22Rv1 (cell line): Measurements from ENCODE around the gene DGKI.

Experiments used
- ZFX ChIP-seq: fragments of 450-650 bp; IDR thresholded peaks from 2 replicates; pipeline ENCODE4 v1.6.1; 2017; ENCODE audit warnings: antibody characterized with exemption, borderline replicate concordance
- TF ChIP-seq, protein P1 (sequence below): fragments of 450-650 bp; IDR thresholded peaks from 2 replicates; pipeline ENCODE4 v1.5.1; 2017; ENCODE audit warnings: mild to moderate bottlenecking

DNA sequence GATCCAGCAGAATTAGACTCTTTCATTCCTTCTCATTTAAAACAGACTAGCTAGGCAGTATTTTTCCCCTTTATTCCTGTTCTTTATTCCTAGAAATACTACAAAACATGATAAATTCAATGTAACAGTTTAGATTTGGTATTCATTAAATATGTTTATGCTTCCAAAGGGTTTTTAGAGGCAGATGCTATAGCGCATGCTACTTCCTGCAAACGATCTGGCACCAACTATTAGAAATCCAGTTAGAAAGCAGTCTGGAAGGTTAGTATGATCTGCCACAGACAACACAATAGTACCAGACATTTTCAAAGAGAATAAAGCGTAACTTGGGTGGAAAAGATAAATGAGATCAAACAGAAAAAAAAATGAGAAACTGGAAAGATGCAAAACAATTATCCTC, 439.7 kb downstream of the DGKI start:
- TF ChIP-seq, protein P1, sequence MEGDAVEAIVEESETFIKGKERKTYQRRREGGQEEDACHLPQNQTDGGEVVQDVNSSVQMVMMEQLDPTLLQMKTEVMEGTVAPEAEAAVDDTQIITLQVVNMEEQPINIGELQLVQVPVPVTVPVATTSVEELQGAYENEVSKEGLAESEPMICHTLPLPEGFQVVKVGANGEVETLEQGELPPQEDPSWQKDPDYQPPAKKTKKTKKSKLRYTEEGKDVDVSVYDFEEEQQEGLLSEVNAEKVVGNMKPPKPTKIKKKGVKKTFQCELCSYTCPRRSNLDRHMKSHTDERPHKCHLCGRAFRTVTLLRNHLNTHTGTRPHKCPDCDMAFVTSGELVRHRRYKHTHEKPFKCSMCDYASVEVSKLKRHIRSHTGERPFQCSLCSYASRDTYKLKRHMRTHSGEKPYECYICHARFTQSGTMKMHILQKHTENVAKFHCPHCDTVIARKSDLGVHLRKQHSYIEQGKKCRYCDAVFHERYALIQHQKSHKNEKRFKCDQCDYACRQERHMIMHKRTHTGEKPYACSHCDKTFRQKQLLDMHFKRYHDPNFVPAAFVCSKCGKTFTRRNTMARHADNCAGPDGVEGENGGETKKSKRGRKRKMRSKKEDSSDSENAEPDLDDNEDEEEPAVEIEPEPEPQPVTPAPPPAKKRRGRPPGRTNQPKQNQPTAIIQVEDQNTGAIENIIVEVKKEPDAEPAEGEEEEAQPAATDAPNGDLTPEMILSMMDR = no peak
- TF ChIP-seq ZFX = no peak
